HCT116 (cell line): Measurements from ENCODE around the gene MYBPC2. TPM values are rescaled to one million over a fixed set of nuclear protein-coding genes. Genes with fewer than 3 reads are reported as not detected.

Experiments used
- ATAC-seq: fragments of 200-7000 bp; cut with Tn5 transposase; 2 replicates; pipeline ENCODE4 v1.9.1; 2020; ENCODE audit warnings: mild to moderate bottlenecking, moderate library complexity
- BruUV-seq: library from RNA; stranded (reverse); fragments of 400-500 nt; replicated peaks from 2 replicates; lab custom pipeline; 2021; lab: Mats Ljungman, UMichigan
- CTCF ChIA-PET: fragments of 300-600 bp; sonication (Branson Sonifier 250); formaldehyde crosslinking; loops from one replicate; lab custom pipeline; 2021; ENCODE audit warnings: antibody characterized with exemption; lab: Charles Lee
- POLR2A ChIA-PET: fragments of 300-600, 350-600 bp; sonication (Branson Sonifier 250); formaldehyde crosslinking; loops from one replicate; lab custom pipeline; 2021; ENCODE audit warnings: antibody characterized with exemption; lab: Charles Lee
- RAD21 ChIA-PET, 2 experiments: fragments of 300-600 bp; sonication (Branson Sonifier 250); formaldehyde crosslinking; loops; one replicate each; lab custom pipeline; 2023; ENCODE audit warnings: low total read pairs in 2 of 2; ENCODE audit not compliant: uncharacterized antibody in 2 of 2, unreplicated experiment in 2 of 2, low non-redundant PET in 1 of 2; lab: Charles Lee
- DNase-seq: peaks from one replicate; pipeline ENCODE4 v3.0.0-alpha.2; 2010; ENCODE audit warnings: low read depth, low spot score
- H2AFZ ChIP-seq: fragments of 200-600 bp; shearing (Covaris generic), sonication (generic); 2 replicates; pipeline ENCODE4 v1.6.1; 2017; ENCODE audit warnings: low read depth, mixed run types, mixed read lengths, antibody characterized with exemption, low read length; ENCODE audit not compliant: poor library complexity, severe bottlenecking
- H3K27ac ChIP-seq: 2 replicates; pipeline ENCODE4 v1.5.1; 2012; ENCODE audit warnings: low read depth, low read length
- H3K27me3 ChIP-seq: fragments of 200-600 bp; sonication (generic); 2 replicates; pipeline ENCODE4 v1.6.1; 2016; ENCODE audit warnings: mixed run types, low read length, mixed read lengths; ENCODE audit not compliant: insufficient read depth
- H3K36me3 ChIP-seq, 2 experiments: fragments of 200-500 bp in 1 of 2; fragments of 200-600 bp in 1 of 2; sonication (Bioruptor generic) in 1 of 2; sonication (generic) in 1 of 2; 2 replicates each; pipeline versions ENCODE4 v1.5.1 to v1.6.1; 2014 to 2016; ENCODE audit warnings: low read length in 2 of 2, inconsistent platforms in 1 of 2, mixed read lengths in 1 of 2, mixed run types in 1 of 2; ENCODE audit not compliant: insufficient read depth in 2 of 2, control insufficient read depth in 1 of 2
- H3K4me1 ChIP-seq, 2 experiments: fragments of 200-600 bp in 1 of 2; sonication (generic) in 1 of 2; 2 replicates each; pipeline versions ENCODE4 v1.5.1 to v1.6.1; 2012 to 2017; ENCODE audit warnings: low read length in 2 of 2, inconsistent platforms in 1 of 2, mild to moderate bottlenecking in 1 of 2, mixed read lengths in 1 of 2, mixed run types in 1 of 2, moderate library complexity in 1 of 2; ENCODE audit not compliant: insufficient read depth in 2 of 2, control insufficient read depth in 1 of 2
- H3K4me2 ChIP-seq: fragments of 200-600 bp; sonication (generic); 2 replicates; pipeline ENCODE4 v1.6.1; 2017; ENCODE audit warnings: mixed run types, low read length, mixed read lengths
- H3K4me3 ChIP-seq, 2 experiments: fragments of 200-600 bp in 1 of 2; sonication (generic) in 1 of 2; replicated peaks in 1 of 2; 2 replicates each; pipeline ENCODE4 v1.5.1; 2011 to 2016; ENCODE audit warnings: low read length in 2 of 2, control low read depth in 1 of 2, low read depth in 1 of 2, mild to moderate bottlenecking in 1 of 2, mixed read lengths in 1 of 2, mixed run types in 1 of 2
- H3K79me2 ChIP-seq: fragments of 200-600 bp; sonication (generic); 2 replicates; pipeline ENCODE4 v1.6.1; 2017; ENCODE audit warnings: mild to moderate bottlenecking, mixed run types, low read length, moderate library complexity, mixed read lengths; ENCODE audit not compliant: insufficient read depth
- H3K9ac ChIP-seq: fragments of 200-600 bp; sonication (generic); 2 replicates; pipeline ENCODE4 v1.6.1; 2016; ENCODE audit warnings: low read length, mixed read lengths
- H3K9me2 ChIP-seq: fragments of 200-600 bp; sonication (generic), shearing (Covaris generic); 2 replicates; pipeline ENCODE4 v1.6.1; 2017; ENCODE audit warnings: mixed run types, mild to moderate bottlenecking, moderate library complexity; ENCODE audit not compliant: insufficient read depth
- H3K9me3 ChIP-seq, 2 experiments: fragments of 200-500 bp in 1 of 2; fragments of 200-600 bp in 1 of 2; sonication (Bioruptor generic) in 1 of 2; sonication (generic) in 1 of 2; 2 replicates each; pipeline ENCODE4 v1.6.1; 2014 to 2017; ENCODE audit warnings: low read length in 2 of 2, mixed read lengths in 2 of 2, inconsistent platforms in 1 of 2, low read depth in 1 of 2, mild to moderate bottlenecking in 1 of 2, mixed run types in 1 of 2, moderate library complexity in 1 of 2; ENCODE audit not compliant: control insufficient read depth in 1 of 2, insufficient read depth in 1 of 2
- H4K20me1 ChIP-seq: fragments of 200-600 bp; sonication (generic), shearing (Covaris generic); 2 replicates; pipeline ENCODE4 v1.6.1; 2017; ENCODE audit warnings: mixed run types, mild to moderate bottlenecking, moderate library complexity; ENCODE audit not compliant: insufficient read depth
- CTCF ChIP-seq, 3 experiments: fragments of 200-600 bp in 1 of 3; sonication (generic) in 1 of 3; IDR thresholded peaks in 2 of 3; conservative IDR thresholded peaks in 1 of 3; 2 replicates each; pipeline ENCODE4 v1.5.1; 2012 to 2017; ENCODE audit warnings: low read depth in 2 of 3, low read length in 2 of 3, antibody characterized with exemption in 1 of 3, borderline replicate concordance in 1 of 3, control low read depth in 1 of 3, mild to moderate bottlenecking in 1 of 3, mixed read lengths in 1 of 3, mixed run types in 1 of 3, moderate library complexity in 1 of 3; ENCODE audit not compliant: insufficient read depth in 1 of 3
- ELF1 ChIP-seq: IDR thresholded peaks from 2 replicates; pipeline ENCODE4 v1.6.1; 2012; ENCODE audit warnings: low read depth, borderline replicate concordance
- MAX ChIP-seq: IDR thresholded peaks from 2 replicates; pipeline ENCODE4 v1.6.1; 2012
- YY1 ChIP-seq: IDR thresholded peaks from 2 replicates; pipeline ENCODE4 v1.6.1; 2011; ENCODE audit warnings: low read length, low read depth, moderate library complexity, mild to moderate bottlenecking; ENCODE audit not compliant: insufficient replicate concordance; ENCODE audit errors: extremely low read depth
- intact Hi-C: fragments of 100-400 bp; cut with micrococcal nuclease; formaldehyde crosslinking; loops from 2 replicates; pipeline ENCODE4 v1.10.0; 2022
- total RNA-seq: library from RNA; stranded (reverse); gene quantifications from one replicate; pipeline ENCODE4 v1.2.1, GENCODE V29; 2021; ENCODE audit not compliant: unreplicated experiment

Gene MYBPC2
- total RNA-seq, 1 experiment from 2014 or later, result not detected

- Histone ChIP-seq H3K9me2 (no peaks in the 10 kb centered on the region), H4K20me1 (no peaks in the 10 kb centered on the region), H3K27me3 (no peaks in the 10 kb centered on the region), H3K79me2 (no peaks in the 10 kb centered on the region), H3K9ac (no peak overlapping the region), H3K36me3 (peaks cover 0 to 8% of the 10 kb centered on the region in 2 experiments), H3K27ac (peak overlapping the region; percentile 43; the same call in 1 of the 2 replicates)
- no TSS peak for BruUV-seq
- peak; percentile 16 for DNase-seq
- RAD21 ChIA-PET, result no interaction called here
- TF ChIP-seq CTCF (IDR thresholded peaks at IDR 0.05 in 2 of 3, conservative IDR thresholded peaks at IDR 0.05 in 1 of 3; ENCODE audit: borderline replicate concordance in 1 of 3, insufficient read depth in 1 of 3, low read depth in 2 of 3, low read length in 2 of 3) (peak; percentile 43 to 92 (median 90); a peak in 5 of 6 replicates), YY1 (peak; percentile 20), MAX (peak; percentile 69), ELF1 (no peak)
- TF ChIP-seq, all 23 proteins: peak for 3
- no peak overlapping the region for H3K4me3 ChIP-seq
- CTCF ChIA-PET, result interaction anchor here (1.4 kb wide), 1 partner anchor 46 kb away, joined by 4 read pairs; no protein-coding TSS in a partner anchor
- H3K4me1 ChIP-seq, result no peaks in the 10 kb centered on the region
- H3K9me3 ChIP-seq, result no peaks in the 10 kb centered on the region
- no peak overlapping the region for H2AFZ ChIP-seq
- intact Hi-C loops, result loop anchor here (2.0 kb wide), 1 partner anchor 46 kb away; no protein-coding TSS in a partner anchor
- H3K4me2 ChIP-seq, result no peak overlapping the region
- ATAC-seq, result peak; percentile 83
- POLR2A ChIA-PET, result no interaction called here
Measured at GRCh38 chr19:50414864-50415660, 17.6 kb upstream of the MYBPC2 start.
